Fibroblast of lung (primary cell): Measurements from ENCODE around the gene PNPLA8. TPM values are rescaled to one million over a fixed set of nuclear protein-coding genes. Genes with fewer than 3 reads are reported as not detected.
A peak's percentile ranks its signal among the peaks of the same experiment; 100 is the strongest.

Experiments
- DNase-seq, 2 donors: peaks; one replicate each; pipeline versions ENCODE4 v3.0.0 to v3.0.0-alpha.2; 2010; ENCODE audit warnings: low read depth in 2 of 2
- H2AFZ ChIP-seq: 2 replicates; pipeline ENCODE4 v1.5.1; 2012; ENCODE audit warnings: low read length, control low read depth, inconsistent platforms
- H3K27ac ChIP-seq: 2 replicates; pipeline ENCODE4 v1.5.1; 2011; ENCODE audit warnings: low read length, control low read depth; ENCODE audit not compliant: insufficient read depth
- H3K27me3 ChIP-seq: 2 replicates; pipeline ENCODE4 v1.5.1; 2011; ENCODE audit warnings: mild to moderate bottlenecking, low read length; ENCODE audit not compliant: control insufficient read depth, insufficient read depth
- H3K36me3 ChIP-seq: 2 replicates; pipeline ENCODE4 v1.5.1; 2011; ENCODE audit warnings: low read length; ENCODE audit not compliant: control insufficient read depth, insufficient read depth
- H3K4me1 ChIP-seq: 2 replicates; pipeline ENCODE4 v1.5.1; 2011; ENCODE audit warnings: low read length; ENCODE audit not compliant: control insufficient read depth, insufficient read depth; ENCODE audit errors: extremely low read depth
- H3K4me2 ChIP-seq: 2 replicates; pipeline ENCODE4 v1.5.1; 2011; ENCODE audit warnings: low read length, control low read depth; ENCODE audit not compliant: insufficient read depth; ENCODE audit errors: extremely low read depth
- H3K4me3 ChIP-seq, 4 experiments: fragments of 200-600 bp in 1 of 4; sonication (generic) in 1 of 4; replicated peaks in 1 of 4; 2 replicates each; pipeline ENCODE4 v1.5.1; 2011 to 2016; ENCODE audit warnings: low read length in 4 of 4, low read depth in 3 of 4, mild to moderate bottlenecking in 3 of 4, control low read depth in 2 of 4, inconsistent platforms in 1 of 4, mixed read lengths in 1 of 4; ENCODE audit not compliant: insufficient read depth in 1 of 4; ENCODE audit errors: control extremely low read depth in 1 of 4
- H3K79me2 ChIP-seq: 2 replicates; pipeline ENCODE4 v1.5.1; 2012; ENCODE audit warnings: mild to moderate bottlenecking, low read length, inconsistent platforms; ENCODE audit not compliant: control insufficient read depth, insufficient read depth
- H3K9ac ChIP-seq: 2 replicates; pipeline ENCODE4 v1.5.1; 2011; ENCODE audit warnings: mild to moderate bottlenecking, low read length, control low read depth; ENCODE audit not compliant: insufficient read depth
- H3K9me3 ChIP-seq: 2 replicates; pipeline ENCODE4 v1.5.1; 2012; ENCODE audit warnings: low read depth, low read length; ENCODE audit not compliant: control insufficient read depth, insufficient read depth
- H4K20me1 ChIP-seq: 2 replicates; pipeline ENCODE4 v1.5.1; 2011; ENCODE audit warnings: low read length; ENCODE audit not compliant: control insufficient read depth, insufficient read depth; ENCODE audit errors: extremely low read depth
- CTCF ChIP-seq, 2 donors: IDR thresholded peaks in 1 of 2; conservative IDR thresholded peaks in 1 of 2; 1 replicate in 1 of 2; 2 replicates in 1 of 2; pipeline ENCODE4 v1.5.1; 2011 to 2012; ENCODE audit warnings: low read length in 2 of 2, control low read depth in 1 of 2, inconsistent platforms in 1 of 2, low read depth in 1 of 2, mild to moderate bottlenecking in 1 of 2
- EZH2 ChIP-seq: IDR thresholded peaks from 2 replicates; pipeline ENCODE4 v1.5.1; 2012; ENCODE audit warnings: low read length, control low read depth, mild to moderate bottlenecking; ENCODE audit errors: missing control alignments
- polyA plus RNA-seq, 2 donors: library from polyadenylated mRNA; depleted of rRNA in 1 of 2; stranded (reverse) in 1 of 2; unstranded in 1 of 2; fragments of >200 nt; gene quantifications; 2 replicates each; pipeline ENCODE4 v1.2.1, GENCODE V29; 2011 to 2012; ENCODE audit warnings: missing spikeins in 1 of 2
- total RNA-seq: library from RNA; depleted of rRNA; stranded (reverse); fragments of >200 nt; gene quantifications from 2 replicates; pipeline ENCODE4 v1.2.1, GENCODE V29; 2014

The PNPLA8 gene
- total and polyA plus RNA-seq, 2 donors (not counting 1 experiment from before 2014, with no cell fraction given) = 27.9 to 36.7 TPM

- no peak overlapping the region for H3K4me3 ChIP-seq
- H3K27me3 ChIP-seq = no peaks in the 10 kb centered on the region
- no peak overlapping the region for H3K4me2 ChIP-seq
- no peak overlapping the region for H2AFZ ChIP-seq
- no peak for DNase-seq
- H3K4me1 ChIP-seq = peaks cover 4% of the 10 kb centered on the region
- H3K9ac ChIP-seq = no peak overlapping the region
- H4K20me1 ChIP-seq = no peaks in the 10 kb centered on the region
- H3K36me3 ChIP-seq = no peaks in the 10 kb centered on the region
- H3K79me2 ChIP-seq = peaks cover 18% of the 10 kb centered on the region
- no peak overlapping the region for H3K27ac ChIP-seq
- TF ChIP-seq EZH2 (no peak), CTCF (conservative IDR thresholded peaks at IDR 0.05 in 1 of 2, IDR thresholded peaks at IDR 0.05 in 1 of 2; ENCODE audit: low read depth in 1 of 2, low read length in 2 of 2) (no peak)
- H3K9me3 ChIP-seq = no peaks in the 10 kb centered on the region
Observed at GRCh38 chr7:108528183-108528712, 2.3 kb upstream of the PNPLA8 start.

GRCh38 chr7:108526768-108527017 lies 758 bp upstream of the PNPLA8 start:
- no peaks in the 10 kb centered on the region for H3K36me3 ChIP-seq
- no peak for DNase-seq
- peaks cover 4% of the 10 kb centered on the region for H3K4me1 ChIP-seq
- H3K27me3 ChIP-seq = no peaks in the 10 kb centered on the region
- no peaks in the 10 kb centered on the region for H3K9me3 ChIP-seq
- H2AFZ ChIP-seq = peak overlapping the region; percentile 88
- H3K27ac ChIP-seq = peak overlapping the region; percentile 99
- TF ChIP-seq CTCF (conservative IDR thresholded peaks at IDR 0.05 in 1 of 2, IDR thresholded peaks at IDR 0.05 in 1 of 2; ENCODE audit: low read depth in 1 of 2, low read length in 2 of 2) = no peak
- peaks cover 29% of the 10 kb centered on the region for H3K79me2 ChIP-seq
- H3K4me2 ChIP-seq = peak overlapping the region; percentile 85
- H3K4me3 ChIP-seq = peak overlapping the region; percentile 82 to 89 (median 86)
- H4K20me1 ChIP-seq = no peaks in the 10 kb centered on the region
- H3K9ac ChIP-seq = peak overlapping the region; percentile 91

GRCh38 chr7:108525327-108525984 lies 479 bp downstream of the PNPLA8 start:
- Histone ChIP-seq H3K4me3 (peak overlapping the region; percentile 85 to 99 (median 90)), H3K4me2 (peak overlapping the region; percentile 79), H3K9me3 (no peaks in the 10 kb centered on the region), H3K36me3 (no peaks in the 10 kb centered on the region), H3K4me1 (peaks cover 4% of the 10 kb centered on the region), H2AFZ (peak overlapping the region; percentile 44), H3K27me3 (no peaks in the 10 kb centered on the region), H3K79me2 (peaks cover 33% of the 10 kb centered on the region), H3K27ac (peak overlapping the region; percentile 99), H3K9ac (peak overlapping the region; percentile 93), H4K20me1 (no peaks in the 10 kb centered on the region)
- no peak for TF ChIP-seq CTCF (conservative IDR thresholded peaks at IDR 0.05 in 1 of 2, IDR thresholded peaks at IDR 0.05 in 1 of 2; ENCODE audit: low read depth in 1 of 2, low read length in 2 of 2)
- peak; percentile 86 to 89 for DNase-seq
